ENCODE data around the gene NADK.
"Not testable (repeated sequence)": the region's sequence is repeated elsewhere in the genome, so short reads cannot be mapped to it uniquely, and the experiment has no call there.

NADK gene

DNA sequence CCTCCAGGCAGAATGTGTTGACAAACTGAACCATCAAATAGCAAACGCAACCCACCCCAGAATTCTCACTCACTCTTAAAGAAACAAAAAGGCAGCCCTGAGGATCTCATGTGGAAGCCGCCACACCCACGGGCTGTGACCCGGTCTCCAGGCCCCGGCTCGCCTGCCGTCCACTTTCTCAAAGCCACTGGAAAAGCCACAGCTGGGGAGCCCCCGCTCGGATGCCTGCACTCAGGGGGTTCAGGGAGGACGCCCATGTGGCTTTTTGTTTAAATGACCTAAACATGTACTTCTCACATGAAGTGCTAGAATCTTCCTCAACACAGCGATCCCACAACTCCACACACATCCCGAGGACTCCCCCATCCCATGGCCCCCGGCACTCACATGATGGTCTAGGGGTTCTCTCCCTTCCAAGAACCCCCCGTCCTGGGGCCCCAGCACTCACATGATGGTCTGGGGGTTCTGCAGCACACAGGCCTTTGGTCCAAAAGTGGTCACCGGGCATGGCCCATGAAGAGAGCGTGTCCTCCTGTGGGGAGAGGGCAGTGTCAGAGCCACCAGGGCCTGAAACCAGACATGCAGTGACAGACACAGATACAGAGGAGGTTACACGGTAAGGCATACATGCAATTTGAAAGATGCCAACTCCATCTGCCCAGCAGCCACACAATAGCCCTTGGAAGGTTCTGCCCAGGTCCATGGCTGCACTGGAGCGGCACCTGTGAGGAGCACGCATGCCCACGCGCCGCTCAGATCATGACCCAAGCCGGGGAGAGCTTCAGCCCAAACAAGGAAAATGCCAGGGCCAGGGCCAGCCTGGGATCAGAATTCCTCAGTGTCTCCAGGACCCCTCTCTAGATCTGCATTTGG is 16.5 kb downstream of the NADK start:
- DNase-seq: no peak

DNA sequence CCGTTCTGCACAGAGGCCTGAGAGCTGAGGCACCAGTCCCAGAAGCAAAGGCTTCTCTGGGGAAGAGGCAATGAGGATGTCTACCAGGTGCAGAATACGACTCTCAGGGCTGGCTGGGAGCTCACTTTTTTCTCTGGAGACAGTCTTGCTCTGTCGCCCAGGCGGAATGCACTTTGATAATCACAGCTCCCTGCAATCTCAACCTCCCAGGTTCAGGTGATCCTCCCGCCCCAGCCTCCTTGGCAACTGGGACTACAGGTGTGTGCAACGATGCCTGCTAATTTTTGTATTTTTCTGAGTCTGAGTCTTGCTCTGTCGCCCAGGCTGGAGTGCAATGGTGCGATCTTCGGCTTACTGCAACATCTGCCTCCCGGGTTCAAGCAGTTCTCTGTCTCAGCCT is 17.6 kb downstream of the NADK start:
- no peak for DNase-seq

DNA sequence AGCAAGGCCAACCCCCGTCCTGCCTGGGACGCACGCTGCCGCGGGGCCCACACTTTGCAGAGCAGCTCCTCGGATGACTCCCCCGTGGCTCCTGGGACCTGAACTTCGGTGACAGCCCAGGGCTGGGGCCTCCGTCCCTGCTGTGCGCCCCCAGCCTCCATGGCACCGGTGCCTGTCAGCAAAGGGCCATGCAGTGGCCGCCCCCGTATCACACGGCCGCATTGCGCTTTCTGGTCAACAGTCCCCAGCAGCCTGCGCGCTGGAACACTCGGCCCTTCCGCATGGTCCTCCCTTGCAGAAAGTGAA is 18.0 kb downstream of the NADK start:
- DNase-seq: no peak

DNA sequence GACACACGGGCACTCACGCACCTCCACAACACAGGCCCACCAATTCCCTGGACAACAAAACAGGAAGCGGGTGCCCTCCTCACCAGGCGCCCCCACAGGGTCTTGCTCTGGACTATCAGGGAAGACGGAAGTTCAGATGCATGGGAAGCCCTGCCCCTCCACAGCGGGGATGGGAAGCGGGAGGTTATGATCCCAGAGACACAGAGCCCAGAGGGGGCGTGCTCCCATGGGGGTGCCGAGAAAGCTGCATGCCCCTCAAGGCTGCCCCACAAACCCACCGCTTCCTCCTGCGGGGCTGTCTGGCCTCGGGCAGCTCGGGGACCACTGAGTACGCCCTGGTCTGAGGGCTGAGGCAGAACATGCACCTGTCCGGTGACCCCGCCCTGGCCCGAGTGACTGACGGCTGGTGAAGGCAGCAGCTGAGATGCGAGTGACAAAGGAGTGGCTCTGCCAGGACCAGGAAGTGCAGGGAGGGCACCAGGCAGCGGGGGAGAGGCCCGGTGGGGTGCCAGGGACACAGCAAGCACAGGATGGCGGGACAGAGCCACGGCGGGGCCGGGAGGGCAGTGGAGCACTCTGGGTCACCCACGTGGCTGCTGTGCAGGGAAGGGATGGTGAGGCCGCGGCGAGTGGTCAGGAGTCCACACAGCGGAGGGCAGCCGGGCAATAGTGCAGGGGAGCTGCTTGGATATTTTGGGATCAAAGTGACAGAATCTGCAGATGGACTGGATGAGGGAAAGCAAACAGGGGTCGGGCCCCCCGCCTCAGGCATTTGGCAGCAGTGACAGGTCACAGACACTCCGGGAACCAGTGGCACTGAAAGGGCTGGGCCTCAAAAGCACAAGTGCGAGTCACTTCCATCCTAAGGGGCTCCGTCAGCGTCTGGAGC is 18.6 kb downstream of the NADK start:
- no peak for DNase-seq

DNA sequence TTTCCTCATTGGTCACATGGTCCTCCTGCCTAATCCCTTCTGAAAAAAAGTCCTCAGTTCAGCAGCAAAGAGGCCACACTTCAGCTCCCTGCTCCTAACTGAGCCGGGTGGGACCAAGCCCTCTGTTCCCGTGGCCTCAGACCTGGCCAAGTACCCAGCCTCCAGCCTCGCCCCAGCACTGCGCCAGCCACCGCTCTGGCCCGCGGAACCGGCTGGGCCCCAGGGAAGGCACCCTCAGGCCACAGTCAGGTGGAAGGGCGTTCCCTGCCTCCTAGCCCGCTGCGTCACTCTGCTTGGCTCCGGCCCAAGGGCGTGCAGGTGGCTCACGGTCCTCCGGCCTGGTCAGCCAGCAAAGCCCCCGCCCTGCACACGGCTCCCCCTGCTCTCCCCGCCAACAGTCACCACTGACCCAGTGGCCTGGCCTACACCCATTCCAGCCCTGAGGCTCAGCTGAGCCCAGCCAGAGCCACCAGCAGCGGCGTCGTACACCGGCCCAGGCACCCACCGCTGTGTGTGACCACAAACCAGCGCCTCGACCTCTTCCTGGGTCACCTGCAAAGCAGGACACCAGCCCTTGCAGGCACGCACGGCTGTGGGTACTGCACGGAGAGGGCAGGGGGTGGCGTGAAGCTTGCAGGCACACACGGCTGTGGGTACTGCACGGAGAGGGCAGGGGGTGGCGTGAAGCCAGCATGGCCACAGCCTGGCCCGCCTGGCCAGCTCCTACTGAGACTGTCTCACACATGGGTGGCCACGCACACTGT is 19.4 kb downstream of the NADK start:
- DNase-seq: no peak

DNA sequence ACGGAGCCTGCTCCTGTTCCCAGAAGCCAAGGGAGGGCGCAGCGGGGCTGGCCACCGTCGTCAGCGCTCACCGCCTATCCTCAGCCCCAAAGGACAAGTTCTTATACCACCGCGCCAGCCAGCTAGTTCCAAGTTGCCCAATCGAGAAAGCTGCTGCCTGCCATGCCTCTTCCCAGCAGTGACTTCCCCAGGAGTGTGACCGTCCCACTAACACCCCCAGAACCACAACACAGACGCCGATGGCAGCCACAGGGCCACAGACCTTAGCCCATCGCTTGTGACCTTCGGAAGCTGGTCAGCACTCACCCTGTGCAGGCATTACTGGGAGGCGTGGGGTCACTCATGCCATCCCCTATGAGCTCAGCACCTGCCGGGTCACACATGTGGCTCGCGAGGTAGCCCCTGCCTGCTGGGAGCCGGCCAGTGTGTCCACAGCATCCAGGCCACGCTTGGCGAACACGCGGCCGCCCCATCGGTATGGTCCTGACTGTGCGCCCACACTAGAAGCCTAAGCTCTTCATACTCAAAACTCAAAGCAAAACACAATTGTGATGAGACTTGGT is 20.1 kb downstream of the NADK start:
- DNase-seq: no peak

DNA sequence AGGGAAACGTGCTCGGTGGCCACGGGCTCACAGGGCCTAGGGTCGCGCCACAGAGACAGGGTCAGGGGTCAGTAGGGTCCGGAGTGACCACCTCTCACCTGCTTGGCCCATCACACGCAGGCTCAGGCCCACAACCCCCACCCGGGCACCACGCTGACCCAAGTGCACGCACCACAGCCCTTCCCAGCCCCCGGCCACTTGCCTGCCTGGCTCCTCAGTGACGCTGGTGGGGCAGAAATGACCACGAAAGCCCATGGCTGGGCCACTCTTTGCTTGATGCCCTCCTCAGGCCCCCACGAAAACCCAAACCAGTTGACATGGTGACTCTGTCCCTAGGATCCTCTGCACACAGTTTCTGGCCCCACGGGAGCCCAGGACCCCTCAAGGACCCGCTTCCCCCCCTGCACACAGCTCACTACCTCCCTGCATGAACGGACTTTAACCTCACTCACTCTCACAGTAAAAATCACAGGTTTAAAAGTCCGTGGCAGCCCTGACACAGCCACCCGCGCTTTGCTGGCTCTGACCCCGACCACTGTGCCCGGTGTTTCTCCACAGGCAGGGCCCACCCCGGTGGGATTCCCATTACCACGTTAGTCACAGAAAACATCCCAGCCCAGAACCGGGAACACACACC is 20.7 kb downstream of the NADK start:
- DNase-seq: no peak

DNA sequence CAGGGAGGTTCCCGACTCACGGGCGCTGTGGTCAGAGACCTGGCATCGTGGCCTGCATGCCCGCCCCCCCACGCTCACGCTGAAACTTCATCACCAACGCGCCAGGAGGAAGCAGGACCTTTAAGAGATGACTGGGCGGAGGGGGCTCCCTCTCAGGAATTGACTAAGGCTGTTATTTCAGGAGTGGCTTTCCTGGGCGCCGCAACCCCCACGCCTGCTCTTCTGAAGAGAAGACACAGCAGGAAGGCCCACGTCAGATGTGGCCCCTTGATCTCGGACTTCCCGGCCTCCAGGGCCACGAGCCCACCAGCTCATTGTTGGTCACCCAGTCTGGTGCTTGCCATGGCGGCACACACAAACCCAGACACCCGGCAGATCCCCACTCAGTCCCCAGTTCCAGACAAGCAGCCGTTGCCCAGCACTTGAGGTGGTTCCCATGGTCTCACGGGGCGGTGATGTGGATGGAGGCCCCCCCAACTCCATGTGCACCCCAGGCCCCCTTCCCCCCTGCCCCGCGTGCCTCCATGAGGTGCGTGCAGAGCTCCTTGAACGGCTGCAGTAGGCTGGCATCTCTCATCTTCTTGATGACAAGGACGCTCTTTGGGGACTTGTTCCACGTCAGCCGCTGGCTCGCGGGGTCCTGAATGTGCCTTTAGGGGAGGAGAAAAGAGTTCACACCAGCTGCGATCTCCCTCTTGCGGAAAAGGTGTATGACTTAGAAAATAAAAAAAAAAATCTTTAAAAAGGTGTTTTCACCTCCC is 21.4 kb downstream of the NADK start:
- no peak for DNase-seq

DNA sequence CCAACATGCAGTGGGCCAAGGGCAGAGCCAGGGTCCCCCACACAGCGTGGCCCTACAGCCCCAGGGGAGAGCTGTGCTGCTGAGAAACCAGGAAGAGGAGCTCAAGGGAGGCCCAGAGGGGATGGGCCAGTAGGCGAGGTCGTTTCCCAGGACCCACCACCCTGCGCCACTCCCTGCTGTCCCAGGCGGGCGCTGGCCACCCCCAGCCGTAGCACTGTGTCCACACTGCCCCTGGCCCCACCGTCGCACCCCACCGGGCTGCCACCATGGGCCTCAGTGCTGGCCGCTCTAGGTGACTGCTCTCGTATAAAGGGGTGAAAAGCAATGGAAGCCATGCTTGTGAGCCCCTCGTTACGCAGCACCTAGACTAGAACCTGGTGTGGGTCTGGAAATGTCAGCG is 22.4 kb downstream of the NADK start:
- DNase-seq: no peak

DNA sequence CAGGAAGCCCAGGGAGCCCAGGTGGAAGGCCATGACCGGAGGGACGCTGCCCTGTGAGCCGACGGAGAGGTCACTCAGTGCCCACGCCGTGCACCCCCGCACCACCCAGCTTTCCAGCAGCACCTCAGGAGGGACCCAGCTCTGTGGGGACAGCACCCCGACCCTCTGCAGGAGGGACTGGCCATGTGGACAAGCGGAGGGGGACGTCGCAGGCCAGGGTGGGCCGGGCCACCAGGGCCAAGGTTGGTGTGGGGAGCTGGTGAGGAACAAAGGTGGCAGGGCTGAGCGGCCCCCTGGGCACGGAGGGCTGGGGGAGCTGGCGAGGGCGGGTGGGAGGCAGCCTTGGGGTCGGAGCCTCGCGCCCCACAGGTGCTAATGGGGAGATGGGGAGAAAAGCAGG is 22.8 kb downstream of the NADK start:
- no peak for DNase-seq

DNA sequence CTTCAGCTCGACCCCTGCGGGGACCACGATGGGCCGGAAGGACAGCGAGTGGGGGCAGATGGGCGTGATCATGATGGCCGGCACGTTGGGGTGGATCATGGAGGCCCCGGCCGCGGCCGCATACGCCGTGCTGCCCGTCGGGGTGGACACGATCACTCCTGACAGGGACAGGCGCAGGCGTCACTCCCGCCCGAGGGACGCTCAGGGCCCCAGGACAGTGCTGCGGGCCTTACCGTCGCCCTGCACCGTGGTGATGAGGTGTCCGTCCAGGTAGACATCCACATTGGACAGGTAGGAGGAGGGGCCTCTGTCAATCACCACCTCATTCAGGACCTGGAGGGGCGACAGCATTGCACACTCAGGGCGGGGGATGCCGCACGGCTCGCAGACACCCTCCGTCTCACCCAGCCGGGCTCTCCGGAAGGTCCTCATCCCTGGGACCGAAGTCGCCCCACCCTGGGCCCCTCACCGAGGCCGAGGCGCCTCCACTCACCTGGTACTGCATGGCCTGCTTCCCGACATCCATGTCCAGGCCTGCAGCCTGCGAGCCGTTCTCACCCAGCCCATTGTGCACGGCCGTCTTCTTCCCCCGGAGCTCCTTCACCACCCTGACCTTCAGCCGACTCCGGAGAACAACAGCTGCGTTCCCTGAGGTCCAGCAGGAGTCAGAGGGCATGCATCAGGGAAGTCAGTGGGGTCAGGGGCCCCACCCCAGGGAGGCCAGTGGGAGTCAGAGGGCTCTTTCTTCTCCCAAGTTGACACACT is 24.0 kb downstream of the NADK start:
- no peak for DNase-seq

DNA sequence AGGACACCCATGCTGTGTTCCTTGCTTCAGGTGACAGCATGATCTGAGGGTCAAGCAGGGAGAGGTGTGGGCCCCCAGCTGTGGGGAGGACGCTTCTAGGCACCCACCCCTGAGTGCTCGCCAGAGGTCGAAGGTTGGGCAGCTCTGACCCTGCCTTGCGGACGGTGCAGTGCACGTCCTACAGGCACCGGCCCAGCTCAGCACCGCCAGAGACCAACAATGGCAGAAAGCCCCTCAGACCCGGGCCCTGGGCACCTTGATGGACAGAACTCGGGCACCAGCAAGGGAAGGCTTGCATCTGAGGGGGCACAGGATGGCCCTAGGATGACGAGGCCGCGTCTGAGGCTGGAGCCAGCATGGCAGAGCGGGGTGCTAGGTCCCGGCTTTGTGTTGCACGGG is 24.7 kb downstream of the NADK start:
- no peak for DNase-seq

DNA sequence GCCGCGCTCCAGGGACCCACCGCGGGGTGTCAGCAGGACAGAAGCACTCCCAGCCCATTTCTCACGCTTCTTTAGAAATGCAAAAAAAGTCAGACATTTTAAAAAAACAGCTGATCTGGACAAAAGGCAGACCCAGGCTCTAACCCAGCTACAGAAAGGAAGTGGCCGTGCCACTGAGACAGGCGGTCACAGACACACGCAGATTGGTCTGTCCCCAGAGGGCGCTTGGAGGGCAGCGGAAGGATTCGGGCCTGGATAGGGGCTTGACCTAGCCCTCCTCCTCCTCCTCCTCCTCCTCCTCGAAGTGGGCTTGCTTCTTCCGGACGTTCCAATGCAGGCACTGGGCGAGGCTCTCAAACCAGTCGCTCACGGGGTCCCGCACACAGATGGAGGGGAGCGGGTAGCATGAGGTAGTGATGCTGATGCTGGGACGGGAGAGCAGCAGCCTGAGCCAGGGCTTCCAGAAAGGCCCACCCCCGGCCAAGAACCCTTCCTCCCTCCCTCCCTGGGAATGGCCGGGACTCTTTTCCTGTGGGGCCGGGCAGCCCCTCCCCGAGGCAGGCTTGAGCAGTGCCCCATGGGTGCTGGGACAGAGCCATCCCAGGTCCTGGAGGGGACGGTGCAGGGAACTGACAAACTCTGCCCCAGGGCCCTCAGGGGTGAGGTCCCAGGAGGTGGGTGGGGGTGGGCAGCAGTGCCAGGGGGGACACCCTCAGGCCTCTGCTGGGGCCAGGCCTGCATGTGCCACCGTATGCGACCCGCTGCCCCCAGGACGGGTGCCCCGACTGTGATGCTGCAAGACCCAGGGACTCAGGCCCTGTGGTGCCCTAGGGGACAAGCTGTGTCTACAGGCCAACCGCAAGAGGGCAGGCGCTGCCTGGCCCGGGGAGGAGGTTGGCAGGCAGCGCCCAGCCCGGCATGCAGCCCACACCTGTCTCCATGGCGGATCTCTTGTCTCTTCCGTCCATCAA is 25.3 kb downstream of the NADK start:
- DNase-seq: no peak

DNA sequence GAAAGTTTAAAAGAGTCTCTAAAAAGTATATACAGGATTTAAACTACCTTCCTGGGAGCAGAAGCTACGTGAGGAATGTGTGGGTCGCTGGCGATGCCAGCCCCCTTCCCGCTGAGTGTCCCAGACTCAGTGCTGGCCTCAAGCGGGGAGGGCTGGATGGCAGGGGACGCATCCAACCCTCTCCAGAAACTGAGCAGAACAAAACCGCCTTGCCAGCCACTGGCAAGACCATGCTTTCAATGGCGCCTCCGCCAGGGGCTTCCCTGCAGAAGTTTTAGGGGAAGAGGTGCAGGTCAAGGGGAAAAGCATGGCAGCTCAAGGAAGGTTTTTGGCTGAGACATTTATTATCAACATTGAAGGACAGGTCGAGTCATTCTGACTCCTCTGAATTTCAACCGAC is 26.1 kb downstream of the NADK start:
- DNase-seq: no peak

DNA sequence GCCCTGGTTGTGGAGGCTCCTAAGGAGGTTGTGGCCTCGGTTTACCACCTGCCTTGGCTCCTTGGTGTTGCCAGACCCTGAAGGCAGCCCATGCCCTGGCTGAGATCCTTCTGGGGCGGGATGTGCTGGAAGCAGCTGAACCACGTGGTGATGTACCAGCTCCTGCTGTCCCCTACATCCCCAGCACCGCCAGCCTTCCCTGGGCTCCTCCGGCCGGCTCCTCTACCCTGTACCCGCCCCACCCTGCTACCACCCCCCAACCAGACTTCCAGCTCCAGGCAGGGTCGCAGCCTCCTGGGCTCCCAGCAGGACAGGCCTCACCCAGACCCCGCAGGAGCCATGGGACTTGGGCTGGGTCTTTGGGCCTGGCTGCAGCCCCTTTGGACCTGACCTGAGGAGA is 28.3 kb downstream of the NADK start:
- DNase-seq: not testable (repeated sequence)

DNA sequence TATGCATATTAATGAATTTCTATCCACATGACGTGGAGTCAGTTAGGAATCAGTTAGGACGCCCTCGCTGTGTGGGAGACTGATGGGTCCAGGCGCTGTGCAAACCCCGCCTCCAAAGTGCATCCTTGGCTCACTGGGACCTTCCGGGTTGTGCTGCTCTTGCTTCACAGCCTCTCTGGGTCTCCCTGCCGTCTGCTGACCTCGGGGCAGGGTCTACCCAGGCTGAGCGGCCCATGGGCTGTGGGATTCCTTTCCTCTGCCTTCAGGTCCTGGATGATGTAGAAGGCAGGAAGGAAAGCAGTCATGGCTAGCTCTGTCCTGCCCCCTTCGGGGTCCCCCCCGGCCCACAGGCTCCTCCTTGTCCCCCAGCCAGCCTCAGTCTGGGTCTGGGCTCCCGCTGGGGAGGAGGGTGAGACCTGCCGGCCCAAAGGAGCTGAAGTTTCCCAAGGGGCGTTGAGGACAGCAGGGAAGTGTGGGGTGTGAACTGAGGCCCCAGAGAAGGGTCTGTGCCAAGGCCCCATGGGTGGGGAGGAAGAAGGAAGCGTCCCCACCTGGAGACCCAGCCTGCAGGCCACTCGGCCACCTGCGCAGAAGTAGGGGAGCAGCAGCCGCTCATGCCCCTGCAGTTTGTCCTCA is 29.5 kb downstream of the NADK start:
- DNase-seq: no peak

DNA sequence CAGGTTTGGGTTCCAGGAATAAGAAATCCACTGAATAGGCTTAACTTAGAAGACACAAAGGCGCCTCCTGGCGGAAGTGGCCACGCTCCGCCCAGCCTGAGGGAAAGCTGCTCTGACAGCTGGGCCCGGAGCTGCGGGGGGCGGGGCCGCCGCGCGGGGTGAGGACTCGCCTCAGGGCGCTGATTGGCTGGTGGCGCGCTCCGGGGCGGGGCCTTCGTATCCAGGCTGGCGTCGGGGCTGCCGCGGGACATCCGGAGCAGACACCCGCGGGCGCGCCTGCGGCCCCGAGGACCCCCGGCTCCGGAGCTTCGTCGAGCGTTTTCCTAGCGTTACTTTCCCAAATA is 31.7 kb downstream of the NADK start:
- not testable (repeated sequence) for DNase-seq

DNA sequence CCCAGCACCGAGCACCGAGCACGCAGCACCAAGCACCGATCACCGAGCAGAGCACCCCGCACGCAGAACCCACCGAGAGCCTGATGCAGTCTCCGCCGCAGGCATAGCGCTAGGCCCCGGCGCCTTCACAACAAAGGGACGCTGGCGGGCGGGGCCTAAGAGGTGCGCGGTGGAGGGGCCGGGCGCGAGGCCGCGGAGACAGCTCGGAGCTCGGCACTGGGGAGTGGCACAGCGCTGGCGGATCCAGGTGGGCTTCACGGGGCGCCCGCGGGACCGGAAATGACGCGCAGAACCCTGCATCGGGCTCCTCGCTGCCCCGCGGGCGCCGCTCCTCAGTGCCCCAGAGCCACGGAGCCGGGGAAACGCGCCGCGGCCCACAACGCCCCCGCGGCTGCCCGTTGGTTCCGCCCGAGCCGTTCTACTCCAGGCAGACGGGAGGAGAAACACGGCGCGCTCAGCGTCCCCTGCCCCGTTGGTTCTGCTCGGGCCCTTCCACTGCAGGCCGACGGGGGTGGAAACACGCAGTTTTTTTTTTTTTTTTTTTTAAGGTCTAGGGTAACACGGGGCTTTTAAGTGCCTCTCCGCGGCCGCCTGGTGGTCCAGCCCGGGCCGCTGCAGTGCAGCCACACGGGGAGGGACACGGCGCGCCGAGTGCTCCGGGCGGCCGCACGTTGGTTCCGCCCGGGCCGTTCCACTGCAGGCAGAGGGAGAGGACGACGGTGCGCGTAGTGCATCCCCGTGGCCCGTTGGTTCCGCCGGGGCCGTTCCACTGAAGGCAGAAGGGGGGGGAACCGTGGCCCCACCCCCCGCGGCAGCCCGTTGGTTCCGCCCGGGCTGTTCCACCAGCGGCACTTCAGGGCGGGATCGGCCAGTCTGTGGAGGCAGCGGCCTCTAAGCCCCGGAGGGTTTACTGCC is 32.4 kb downstream of the NADK start:
- DNase-seq: not testable (repeated sequence)
